ENCODE data around the gene CDH4. TPM values are rescaled to one million over a fixed set of nuclear protein-coding genes. Genes with fewer than 3 reads are reported as not detected.

The CDH4 gene
- total RNA-seq, 2 experiments from 2014 or later = 0.10 to 0.21 TPM

DNA sequence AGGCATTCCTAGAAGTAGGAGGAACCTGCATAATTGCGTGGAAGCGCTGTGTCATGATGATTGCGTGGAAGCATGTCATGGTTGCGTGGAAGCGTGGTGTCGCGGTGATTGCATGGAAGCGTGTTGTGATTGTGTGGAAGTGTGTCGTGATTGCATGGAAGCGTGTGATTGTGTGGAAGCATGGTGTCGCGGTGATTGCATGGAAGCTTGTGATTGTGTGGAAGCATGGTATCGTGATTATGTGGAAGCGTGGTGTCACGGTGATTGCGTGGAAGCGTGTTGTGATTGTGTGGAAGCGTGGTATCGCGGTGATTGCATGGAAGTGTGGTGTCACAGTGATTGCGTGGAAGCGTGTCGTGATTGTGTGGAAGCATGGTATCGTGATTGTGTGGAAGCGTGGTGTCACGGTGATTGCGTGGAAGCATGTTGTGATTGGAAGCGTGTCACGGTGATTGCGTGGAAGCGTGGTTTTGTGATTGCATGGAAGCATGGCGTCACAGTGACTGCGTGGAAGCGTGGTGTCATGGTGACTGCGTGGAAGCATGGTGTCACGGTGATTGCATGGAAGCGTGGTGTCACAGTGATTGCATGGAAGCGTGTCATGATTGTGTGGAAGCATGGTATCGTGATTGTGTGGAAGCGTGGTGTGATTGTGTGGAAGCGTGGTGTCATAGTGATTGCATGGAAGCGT lies 667.8 kb downstream of the CDH4 start:
- Mint-ChIP-seq H3K9me3 (no peaks in the 10 kb centered on the region), H3K27me3 (peaks cover 2% of the 10 kb centered on the region), H3K4me1 (ENCODE audit: low read depth) (no peaks in the 10 kb centered on the region), H3K36me3 (no peaks in the 10 kb centered on the region), H3K27ac (no peak overlapping the region), H3K4me3 (no peak overlapping the region)
- ChIA-PET CTCF (no interaction called here), POLR2A (no interaction called here)
- intact Hi-C loops (cut with micrococcal nuclease) = no loop called here
- DNase-seq = no peak

DNA sequence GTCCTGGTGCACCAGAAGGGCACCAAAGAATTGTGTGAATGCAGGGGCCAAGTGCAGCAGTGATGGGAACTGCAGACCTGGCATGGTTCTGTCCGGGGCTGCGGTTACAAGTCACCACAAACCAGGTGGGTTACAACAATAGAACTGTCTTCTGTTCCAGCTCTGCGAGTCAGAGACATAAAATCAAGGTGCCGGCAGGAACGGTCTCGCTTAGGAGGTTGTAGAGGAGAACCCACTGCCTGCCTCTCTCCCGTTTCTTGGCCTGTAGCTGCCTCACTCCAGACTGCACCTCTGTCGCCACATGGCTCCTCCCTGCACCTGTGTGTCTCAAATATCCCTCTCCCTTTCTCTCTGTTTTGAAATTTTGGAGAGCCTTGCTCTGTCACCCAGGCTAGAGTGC lies 670.4 kb downstream of the CDH4 start:
- no peak for DNase-seq
- ChIA-PET CTCF (no interaction called here), POLR2A (no interaction called here)
- intact Hi-C loops (cut with micrococcal nuclease) = no loop called here
- Mint-ChIP-seq H3K4me1 (ENCODE audit: low read depth) (no peaks in the 10 kb centered on the region), H3K27me3 (no peaks in the 10 kb centered on the region), H3K9me3 (no peaks in the 10 kb centered on the region), H3K27ac (no peak overlapping the region), H3K4me3 (no peak overlapping the region), H3K36me3 (no peaks in the 10 kb centered on the region)

DNA sequence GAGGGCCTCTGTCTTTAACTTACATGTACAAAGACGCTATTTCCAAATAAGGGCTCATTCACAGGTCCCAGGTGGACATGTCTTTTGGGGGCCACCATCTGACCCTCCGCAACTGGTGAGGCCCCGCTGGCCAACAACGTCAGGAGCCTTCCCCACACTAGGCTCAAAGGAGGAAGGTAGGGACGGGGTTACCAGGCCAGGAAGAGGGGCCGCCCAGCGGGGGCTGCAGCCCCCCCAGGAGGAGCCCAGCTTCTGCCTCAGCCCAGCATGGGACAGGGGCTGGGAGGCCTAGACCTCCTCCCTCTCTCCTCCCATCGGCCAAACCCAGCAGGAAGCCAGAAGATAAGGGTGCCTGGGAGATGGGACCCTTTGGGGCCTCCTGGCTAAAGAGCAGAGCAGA lies 670.9 kb downstream of the CDH4 start:
- CTCF ChIA-PET = no interaction called here

DNA sequence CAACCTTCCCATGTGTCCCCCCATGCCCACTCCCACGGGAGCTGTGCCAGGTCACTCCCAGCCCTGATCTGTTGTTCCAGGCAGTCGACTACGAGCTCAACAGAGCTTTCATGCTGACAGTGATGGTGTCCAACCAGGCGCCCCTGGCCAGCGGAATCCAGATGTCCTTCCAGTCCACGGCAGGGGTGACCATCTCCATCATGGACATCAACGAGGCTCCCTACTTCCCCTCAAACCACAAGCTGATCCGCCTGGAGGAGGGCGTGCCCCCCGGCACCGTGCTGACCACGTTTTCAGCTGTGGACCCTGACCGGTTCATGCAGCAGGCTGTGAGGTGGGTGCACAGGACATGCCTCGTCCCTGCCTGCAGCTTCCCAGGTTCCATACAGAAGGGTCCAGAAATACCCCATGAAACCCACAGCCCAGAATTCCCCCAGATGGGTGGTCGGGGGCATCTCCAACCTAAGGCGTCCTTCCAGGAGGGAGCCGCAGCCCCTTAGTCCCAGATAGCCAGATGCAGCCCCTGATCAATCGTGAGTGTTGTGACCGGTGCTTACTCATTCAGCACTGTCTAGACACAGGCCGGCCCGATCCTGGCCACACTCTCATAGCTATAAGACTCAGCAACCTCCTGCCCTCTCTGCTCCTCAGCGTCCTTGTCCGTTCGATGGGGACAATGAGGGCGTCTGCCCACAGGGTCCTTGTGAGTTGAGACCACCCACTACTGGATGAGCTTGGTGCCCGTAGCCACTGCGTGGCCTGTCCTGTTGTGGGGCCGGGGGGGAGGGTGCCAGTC lies 671.5 kb downstream of the CDH4 start:
- Mint-ChIP-seq H3K4me1 (ENCODE audit: low read depth) (no peaks in the 10 kb centered on the region), H3K27me3 (no peaks in the 10 kb centered on the region), H3K36me3 (no peaks in the 10 kb centered on the region), H3K27ac (no peak overlapping the region), H3K4me3 (no peak overlapping the region), H3K9me3 (no peaks in the 10 kb centered on the region)
- DNase-seq = no peak
- ChIA-PET POLR2A (no interaction called here), CTCF (interaction anchor here (1.1 kb wide), 1 partner anchor 27 kb away, joined by 3 read pairs; no protein-coding TSS in a partner anchor)
- intact Hi-C loops (cut with micrococcal nuclease) = no loop called here

More for the DNA sequence above, 670.9 kb downstream of the CDH4 start:
- no peaks in the 10 kb centered on the region for H3K27me3 Mint-ChIP-seq
- intact Hi-C loops (cut with micrococcal nuclease) = no loop called here
- no peaks in the 10 kb centered on the region for H3K36me3 Mint-ChIP-seq
- no peaks in the 10 kb centered on the region for H3K4me1 Mint-ChIP-seq (ENCODE audit: low read depth)
- POLR2A ChIA-PET = no interaction called here
- no peak overlapping the region for H3K4me3 Mint-ChIP-seq
- H3K9me3 Mint-ChIP-seq = no peaks in the 10 kb centered on the region
- no peak overlapping the region for H3K27ac Mint-ChIP-seq
- DNase-seq = no peak

GRCh38 chr20:61924211-61924857 lies 672.3 kb downstream of the CDH4 start:
- POLR2A ChIA-PET = no interaction called here
- Mint-ChIP-seq H3K36me3 (no peaks in the 10 kb centered on the region), H3K27ac (no peak overlapping the region), H3K9me3 (no peaks in the 10 kb centered on the region), H3K27me3 (no peaks in the 10 kb centered on the region), H3K4me1 (ENCODE audit: low read depth) (no peaks in the 10 kb centered on the region), H3K4me3 (no peak overlapping the region)
- no peak for DNase-seq
- intact Hi-C loops (cut with micrococcal nuclease) = no loop called here
- CTCF ChIA-PET = interaction anchor here (1.1 kb wide), 1 partner anchor 28 kb away, joined by 3 read pairs; no protein-coding TSS in a partner anchor

DNA sequence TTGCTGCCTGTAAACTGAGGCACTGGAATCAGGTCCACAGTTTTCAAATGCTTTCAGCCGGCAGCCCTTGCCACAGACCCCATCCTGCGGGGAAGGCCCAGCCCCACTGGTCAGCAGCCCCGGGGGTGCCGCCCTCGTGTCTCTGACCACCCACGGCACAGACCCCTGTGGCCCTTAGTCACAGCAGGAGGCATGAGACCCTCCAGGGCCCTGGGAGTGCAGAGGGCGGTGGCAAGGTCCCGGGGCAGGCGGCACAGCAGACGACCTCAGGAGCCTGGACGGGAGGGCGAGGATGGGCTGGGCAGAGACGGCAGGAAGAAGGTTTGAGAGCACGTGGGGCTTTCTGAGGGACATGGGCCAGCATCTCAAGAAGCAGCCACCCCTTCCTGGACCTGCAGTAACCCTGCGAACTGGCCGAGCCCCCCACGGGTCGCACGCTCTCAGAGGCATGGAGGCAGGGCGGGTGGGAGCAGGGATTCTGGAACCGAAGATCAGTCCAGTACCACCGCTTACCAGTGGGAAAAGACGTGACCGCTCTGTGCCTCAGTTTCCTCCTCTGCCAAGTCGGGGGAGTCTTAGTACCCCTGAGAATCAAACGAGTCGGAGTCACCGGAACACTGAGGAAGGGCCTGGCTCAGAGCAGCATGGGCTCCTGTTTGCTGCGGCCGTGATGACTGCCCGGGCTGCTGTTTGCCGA lies 672.9 kb downstream of the CDH4 start:
- no peak for DNase-seq
- ChIA-PET POLR2A (no interaction called here), CTCF (no interaction called here)
- no peak overlapping the region for H3K27ac Mint-ChIP-seq
- H3K4me3 Mint-ChIP-seq = no peak overlapping the region
- no peaks in the 10 kb centered on the region for H3K9me3 Mint-ChIP-seq
- no peaks in the 10 kb centered on the region for H3K36me3 Mint-ChIP-seq
- H3K27me3 Mint-ChIP-seq = no peaks in the 10 kb centered on the region
- no peaks in the 10 kb centered on the region for H3K4me1 Mint-ChIP-seq (ENCODE audit: low read depth)
- intact Hi-C loops (cut with micrococcal nuclease) = no loop called here

GRCh38 chr20:61925555-61926252 lies 673.6 kb downstream of the CDH4 start:
- ChIA-PET POLR2A (no interaction called here), CTCF (no interaction called here)
- H3K9me3 Mint-ChIP-seq = no peaks in the 10 kb centered on the region
- no peaks in the 10 kb centered on the region for H3K4me1 Mint-ChIP-seq (ENCODE audit: low read depth)
- no peak for DNase-seq
- H3K27ac Mint-ChIP-seq = no peak overlapping the region
- intact Hi-C loops (cut with micrococcal nuclease) = no loop called here
- no peaks in the 10 kb centered on the region for H3K36me3 Mint-ChIP-seq
- H3K4me3 Mint-ChIP-seq = no peak overlapping the region
- H3K27me3 Mint-ChIP-seq = no peaks in the 10 kb centered on the region

- Mint-ChIP-seq H3K27me3 (no peaks in the 10 kb centered on the region), H3K4me1 (ENCODE audit: low read depth) (no peaks in the 10 kb centered on the region), H3K27ac (no peak overlapping the region), H3K36me3 (no peaks in the 10 kb centered on the region), H3K9me3 (no peaks in the 10 kb centered on the region), H3K4me3 (no peak overlapping the region)
- POLR2A ChIA-PET = no interaction called here
- DNase-seq = no peak
- intact Hi-C loops (cut with micrococcal nuclease) = no loop called here
- CTCF ChIA-PET = no interaction called here
Measured at GRCh38 chr20:61926253-61926613, 674.2 kb downstream of the CDH4 start.

DNA sequence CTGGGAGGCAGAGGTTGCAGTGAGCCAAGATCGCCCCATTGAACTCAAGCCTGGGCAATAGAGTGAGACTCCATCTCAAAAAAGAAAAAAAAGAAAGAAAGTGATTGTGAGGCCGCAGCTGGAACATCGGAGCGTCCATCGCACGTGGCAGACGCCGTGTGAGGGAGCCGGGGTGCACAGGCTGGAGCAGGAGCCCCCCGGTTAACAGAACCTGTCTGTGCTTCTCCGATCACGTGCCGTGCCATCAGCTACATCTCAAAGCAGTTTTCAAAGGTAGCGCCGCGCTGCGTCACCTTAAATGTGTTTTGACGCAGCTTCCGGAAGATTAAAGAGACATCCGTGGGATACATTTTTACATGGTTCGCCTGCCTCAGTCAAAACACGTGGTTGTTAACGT lies 674.7 kb downstream of the CDH4 start:
- Mint-ChIP-seq H3K36me3 (no peaks in the 10 kb centered on the region), H3K4me3 (no peak overlapping the region), H3K9me3 (no peaks in the 10 kb centered on the region), H3K4me1 (ENCODE audit: low read depth) (no peaks in the 10 kb centered on the region), H3K27me3 (no peaks in the 10 kb centered on the region), H3K27ac (no peak overlapping the region)
- DNase-seq = no peak
- intact Hi-C loops (cut with micrococcal nuclease) = no loop called here
- ChIA-PET POLR2A (no interaction called here), CTCF (no interaction called here)

DNA sequence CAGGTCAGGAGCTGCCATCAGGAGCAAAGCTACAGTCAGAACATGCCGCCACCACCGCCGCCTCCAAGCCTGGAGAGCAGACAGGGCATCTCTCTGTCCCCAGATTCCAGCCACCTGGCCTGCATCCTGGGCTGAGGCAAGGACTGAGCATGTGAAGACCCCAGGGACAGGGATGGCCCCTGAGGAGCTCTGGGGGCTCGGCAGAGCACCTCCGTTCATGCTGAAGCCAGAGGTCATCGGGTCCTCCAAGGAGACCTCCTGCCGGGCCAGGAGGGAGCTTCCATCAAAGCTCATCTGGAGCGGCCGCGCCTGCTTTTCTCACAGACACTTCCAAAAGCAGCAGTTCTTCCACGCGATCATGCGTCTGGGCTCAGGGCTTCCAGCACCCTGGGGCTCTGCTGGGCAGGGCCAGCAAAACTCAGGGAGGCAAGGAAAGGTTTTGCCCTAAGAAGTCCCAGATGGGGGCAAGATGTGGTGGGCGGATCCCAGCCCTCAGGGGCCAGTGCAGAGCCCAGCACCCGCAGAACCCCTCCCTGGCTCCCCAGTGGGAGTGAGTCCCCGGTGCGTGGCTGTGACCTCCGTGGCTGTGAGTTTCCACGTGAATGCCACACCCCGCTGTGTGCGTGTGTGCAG lies 675.2 kb downstream of the CDH4 start:
- POLR2A ChIA-PET = no interaction called here
- Mint-ChIP-seq H3K36me3 (no peaks in the 10 kb centered on the region), H3K4me3 (no peak overlapping the region), H3K9me3 (no peaks in the 10 kb centered on the region), H3K4me1 (ENCODE audit: low read depth) (no peaks in the 10 kb centered on the region), H3K27ac (no peak overlapping the region), H3K27me3 (no peaks in the 10 kb centered on the region)
- intact Hi-C loops (cut with micrococcal nuclease) = no loop called here
- DNase-seq = no peak
- CTCF ChIA-PET = no interaction called here

- POLR2A ChIA-PET = interaction anchor here (0.7 kb wide), 1 partner anchor 21 kb away, joined by 3 read pairs; no protein-coding TSS in a partner anchor
- no peaks in the 10 kb centered on the region for H3K4me1 Mint-ChIP-seq (ENCODE audit: low read depth)
- H3K4me3 Mint-ChIP-seq = no peak overlapping the region
- no peaks in the 10 kb centered on the region for H3K36me3 Mint-ChIP-seq
- intact Hi-C loops (cut with micrococcal nuclease) = no loop called here
- H3K27ac Mint-ChIP-seq = no peak overlapping the region
- no peaks in the 10 kb centered on the region for H3K27me3 Mint-ChIP-seq
- CTCF ChIA-PET = no interaction called here
- DNase-seq = no peak
- no peaks in the 10 kb centered on the region for H3K9me3 Mint-ChIP-seq
Measured at GRCh38 chr20:61927826-61928541, 675.9 kb downstream of the CDH4 start.
